WTC11 (cell line): Measurements from ENCODE around the gene TNNT1. TPM values are rescaled to one million over a fixed set of nuclear protein-coding genes. Genes with fewer than 3 reads are reported as not detected.

Experiments used
- ATAC-seq: fragments of 200-7000 bp; cut with Tn5 transposase; 2 replicates; pipeline ENCODE4 v1.10.0; 2021; ENCODE audit warnings: mild to moderate bottlenecking, moderate library complexity
- CTCF ChIA-PET: fragments of 300-600 bp; sonication (Branson Sonifier 250); formaldehyde crosslinking; loops from one replicate; lab custom pipeline; 2021; ENCODE audit warnings: antibody characterized with exemption; lab: Charles Lee
- POLR2A ChIA-PET: fragments of 350-600 bp; sonication (Branson Sonifier 250); formaldehyde crosslinking; loops from one replicate; lab custom pipeline; 2021; ENCODE audit warnings: antibody characterized with exemption; lab: Charles Lee
- DNase-seq: peaks from one replicate; pipeline ENCODE4 v3.0.0; 2021; ENCODE audit warnings: low spot score
- H3K27ac Mint-ChIP-seq: 2 replicates; pipeline ENCODE4 v1.8.0; 2021; ENCODE audit warnings: mixed read lengths
- H3K27me3 Mint-ChIP-seq: 2 replicates; pipeline ENCODE4 v1.8.0; 2021; ENCODE audit warnings: low read depth, mild to moderate bottlenecking, moderate library complexity, mixed read lengths
- H3K36me3 Mint-ChIP-seq: 2 replicates; pipeline ENCODE4 v1.8.0; 2021; ENCODE audit warnings: mixed read lengths
- H3K4me1 Mint-ChIP-seq: 2 replicates; pipeline ENCODE4 v1.8.0; 2022; ENCODE audit warnings: mixed read lengths
- H3K4me3 Mint-ChIP-seq: 2 replicates; pipeline ENCODE4 v1.8.0; 2021; ENCODE audit warnings: mild to moderate bottlenecking, moderate library complexity, mixed read lengths
- H3K9me3 Mint-ChIP-seq: 2 replicates; pipeline ENCODE4 v1.8.0; 2021; ENCODE audit warnings: mixed read lengths
- CBFB ChIP-seq: sonication (generic); formaldehyde crosslinking; IDR thresholded peaks from 2 replicates; pipeline ENCODE4 v1.8.1; 2022; ENCODE audit warnings: mild to moderate bottlenecking, low read depth, missing genetic modification reagents
- GABPB1 ChIP-seq: sonication (generic); formaldehyde crosslinking; IDR thresholded peaks from 2 replicates; pipeline ENCODE4 v1.8.1; 2023; ENCODE audit warnings: mild to moderate bottlenecking, missing genetic modification reagents
- GTF2I ChIP-seq: fragments of 250-450 bp; sonication (Bioruptor Pico); conservative IDR thresholded peaks from 2 replicates; pipeline ENCODE4 v1.4.0; 2021; ENCODE audit warnings: mild to moderate bottlenecking
- MXD4 ChIP-seq: fragments of 250-450 bp; sonication (Bioruptor Pico); IDR thresholded peaks from 2 replicates; pipeline ENCODE4 v1.8.0; 2021; ENCODE audit warnings: mild to moderate bottlenecking, moderate library complexity, borderline replicate concordance
- NR1H2 ChIP-seq: sonication (generic); formaldehyde crosslinking; IDR thresholded peaks from 2 replicates; pipeline ENCODE4 v1.9.0; 2021; ENCODE audit warnings: mild to moderate bottlenecking, moderate library complexity, missing genetic modification reagents
- PRRX2 ChIP-seq: fragments of 250-450 bp; sonication (Bioruptor Pico); IDR thresholded peaks from 2 replicates; pipeline ENCODE4 v1.8.0; 2021; ENCODE audit warnings: mild to moderate bottlenecking
- RORB ChIP-seq: fragments of 250-450 bp; sonication (Bioruptor Pico); IDR thresholded peaks from 2 replicates; pipeline ENCODE4 v1.9.0; 2021; ENCODE audit warnings: mild to moderate bottlenecking
- SMAD4 ChIP-seq: sonication (generic); formaldehyde crosslinking; IDR thresholded peaks from 2 replicates; pipeline ENCODE4 v1.8.0; 2022; ENCODE audit warnings: mild to moderate bottlenecking, missing genetic modification reagents
- SP1 ChIP-seq: sonication (generic); formaldehyde crosslinking; conservative IDR thresholded peaks from 2 replicates; pipeline ENCODE4 v1.8.1; 2022; ENCODE audit warnings: missing genetic modification reagents
- TCF7 ChIP-seq: sonication (generic); formaldehyde crosslinking; IDR thresholded peaks from 2 replicates; pipeline ENCODE4 v1.8.0; 2022; ENCODE audit warnings: mild to moderate bottlenecking, low read depth, missing genetic modification reagents, moderate library complexity
- ZBTB21 ChIP-seq: sonication (generic); formaldehyde crosslinking; IDR thresholded peaks from 2 replicates; pipeline ENCODE4 v1.8.1; 2023; ENCODE audit warnings: mild to moderate bottlenecking, missing genetic modification reagents, borderline replicate concordance
- ZNF121 ChIP-seq: sonication (generic); formaldehyde crosslinking; IDR thresholded peaks from 2 replicates; pipeline ENCODE4 v1.8.0; 2023; ENCODE audit warnings: missing genetic modification reagents
- ZNF138 ChIP-seq: sonication (generic); formaldehyde crosslinking; conservative IDR thresholded peaks from 2 replicates; pipeline ENCODE4 v1.8.1; 2022; ENCODE audit warnings: mild to moderate bottlenecking, moderate library complexity, missing genetic modification reagents
- ZNF416 ChIP-seq: fragments of 250-450 bp; sonication (Bioruptor Pico); IDR thresholded peaks from 2 replicates; pipeline ENCODE4 v1.9.0; 2021; ENCODE audit warnings: mild to moderate bottlenecking, inconsistent platforms
- ZNF423 ChIP-seq: fragments of 250-450 bp; sonication (Bioruptor Pico); IDR thresholded peaks from 2 replicates; pipeline ENCODE4 v2.1.2; 2022; ENCODE audit warnings: mild to moderate bottlenecking, moderate library complexity
- ZNF671 ChIP-seq: fragments of 250-450 bp; sonication (Bioruptor Pico); IDR thresholded peaks from 2 replicates; pipeline ENCODE4 v1.8.0; 2021; ENCODE audit warnings: mild to moderate bottlenecking
- total RNA-seq: library from RNA; stranded (reverse); gene quantifications from 3 replicates; pipeline ENCODE4 v1.2.3, GENCODE V29; 2021
- TF ChIP-seq, protein P1 (sequence below): sonication (generic); formaldehyde crosslinking; IDR thresholded peaks from 2 replicates; pipeline ENCODE4 v1.8.1; 2022; ENCODE audit warnings: low read depth, mild to moderate bottlenecking, moderate library complexity, missing genetic modification reagents, borderline replicate concordance
- TF ChIP-seq, protein P2 (sequence below): sonication (generic); formaldehyde crosslinking; conservative IDR thresholded peaks from 2 replicates; pipeline ENCODE4 v1.8.1; 2023; ENCODE audit warnings: mild to moderate bottlenecking, low read depth, missing genetic modification reagents, moderate library complexity
- TF ChIP-seq, protein P3 (sequence below): fragments of 250-450 bp; sonication (Bioruptor Pico); IDR thresholded peaks from 2 replicates; pipeline ENCODE4 v1.9.0; 2021; ENCODE audit warnings: mild to moderate bottlenecking
- TF ChIP-seq, protein P4 (sequence below): sonication (generic); formaldehyde crosslinking; IDR thresholded peaks from 2 replicates; pipeline ENCODE4 v1.8.0; 2022; ENCODE audit warnings: mild to moderate bottlenecking, missing genetic modification reagents
- TF ChIP-seq, protein P5 (sequence below): sonication (generic); formaldehyde crosslinking; IDR thresholded peaks from 2 replicates; pipeline ENCODE4 v1.8.0; 2023; ENCODE audit warnings: mild to moderate bottlenecking, missing genetic modification reagents
- TF ChIP-seq, protein P6 (sequence below): fragments of 250-450 bp; sonication (Bioruptor Pico); IDR thresholded peaks from 2 replicates; pipeline ENCODE4 v1.9.0; 2021; ENCODE audit warnings: mild to moderate bottlenecking
- TF ChIP-seq, protein P7 (sequence below): sonication (generic); formaldehyde crosslinking; IDR thresholded peaks from 2 replicates; pipeline ENCODE4 v1.8.1; 2023; ENCODE audit warnings: mild to moderate bottlenecking, missing genetic modification reagents

TNNT1 gene
- total RNA-seq, 1 experiment from 2014 or later, result 50.6 TPM

DNA sequence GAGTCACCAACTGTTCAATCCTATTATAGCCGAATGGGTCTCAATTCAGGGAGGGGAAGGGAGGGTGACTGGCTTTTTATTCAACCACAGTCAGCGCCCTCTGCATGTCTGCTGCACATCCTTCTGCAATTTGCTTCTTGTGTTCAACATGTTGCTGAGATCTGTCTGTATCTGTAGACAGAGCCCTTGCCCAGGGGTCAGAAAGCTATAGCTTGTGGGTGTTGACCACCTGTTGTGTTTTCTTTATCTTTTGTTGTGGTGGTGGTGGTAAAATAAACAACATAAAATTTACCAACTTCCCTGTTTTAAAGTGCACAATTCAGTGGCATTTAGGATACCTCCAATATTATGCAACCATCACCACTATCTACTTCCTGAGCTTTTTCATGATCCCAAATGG lies 43.8 kb downstream of the TNNT1 start:
- CTCF ChIA-PET, result interaction anchor here (1.2 kb wide), 1 partner anchor 11 kb away, joined by 4 read pairs; no protein-coding TSS in a partner anchor
- Mint-ChIP-seq H3K4me3 (no peak overlapping the region), H3K27ac (no peak overlapping the region), H3K4me1 (peaks cover 2% of the 10 kb centered on the region), H3K9me3 (peaks cover 7% of the 10 kb centered on the region; the same call in 1 of the 2 replicates), H3K27me3 (no peaks in the 10 kb centered on the region), H3K36me3 (peaks cover 29% of the 10 kb centered on the region)
- DNase-seq (no peak), ATAC-seq (no peak)
- POLR2A ChIA-PET, result interaction anchor here (1.3 kb wide), 1 partner anchor 9 kb away, joined by 4 read pairs; no protein-coding TSS in a partner anchor
- TF ChIP-seq ZNF121 (CRISPR knock-in tag) (no peak), TCF7 (CRISPR knock-in tag) (no peak), GTF2I (CRISPR knock-in tag) (no peak), RORB (CRISPR knock-in tag) (no peak), PRRX2 (CRISPR knock-in tag) (no peak), ZNF138 (CRISPR knock-in tag) (no peak), GABPB1 (no peak), CBFB (no peak), ZNF416 (CRISPR knock-in tag) (no peak)
- TF ChIP-seq, protein P1, sequence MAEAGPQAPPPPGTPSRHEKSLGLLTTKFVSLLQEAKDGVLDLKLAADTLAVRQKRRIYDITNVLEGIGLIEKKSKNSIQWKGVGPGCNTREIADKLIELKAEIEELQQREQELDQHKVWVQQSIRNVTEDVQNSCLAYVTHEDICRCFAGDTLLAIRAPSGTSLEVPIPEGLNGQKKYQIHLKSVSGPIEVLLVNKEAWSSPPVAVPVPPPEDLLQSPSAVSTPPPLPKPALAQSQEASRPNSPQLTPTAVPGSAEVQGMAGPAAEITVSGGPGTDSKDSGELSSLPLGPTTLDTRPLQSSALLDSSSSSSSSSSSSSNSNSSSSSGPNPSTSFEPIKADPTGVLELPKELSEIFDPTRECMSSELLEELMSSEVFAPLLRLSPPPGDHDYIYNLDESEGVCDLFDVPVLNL (CRISPR knock-in tag), result no peak
- TF ChIP-seq, protein P2, sequence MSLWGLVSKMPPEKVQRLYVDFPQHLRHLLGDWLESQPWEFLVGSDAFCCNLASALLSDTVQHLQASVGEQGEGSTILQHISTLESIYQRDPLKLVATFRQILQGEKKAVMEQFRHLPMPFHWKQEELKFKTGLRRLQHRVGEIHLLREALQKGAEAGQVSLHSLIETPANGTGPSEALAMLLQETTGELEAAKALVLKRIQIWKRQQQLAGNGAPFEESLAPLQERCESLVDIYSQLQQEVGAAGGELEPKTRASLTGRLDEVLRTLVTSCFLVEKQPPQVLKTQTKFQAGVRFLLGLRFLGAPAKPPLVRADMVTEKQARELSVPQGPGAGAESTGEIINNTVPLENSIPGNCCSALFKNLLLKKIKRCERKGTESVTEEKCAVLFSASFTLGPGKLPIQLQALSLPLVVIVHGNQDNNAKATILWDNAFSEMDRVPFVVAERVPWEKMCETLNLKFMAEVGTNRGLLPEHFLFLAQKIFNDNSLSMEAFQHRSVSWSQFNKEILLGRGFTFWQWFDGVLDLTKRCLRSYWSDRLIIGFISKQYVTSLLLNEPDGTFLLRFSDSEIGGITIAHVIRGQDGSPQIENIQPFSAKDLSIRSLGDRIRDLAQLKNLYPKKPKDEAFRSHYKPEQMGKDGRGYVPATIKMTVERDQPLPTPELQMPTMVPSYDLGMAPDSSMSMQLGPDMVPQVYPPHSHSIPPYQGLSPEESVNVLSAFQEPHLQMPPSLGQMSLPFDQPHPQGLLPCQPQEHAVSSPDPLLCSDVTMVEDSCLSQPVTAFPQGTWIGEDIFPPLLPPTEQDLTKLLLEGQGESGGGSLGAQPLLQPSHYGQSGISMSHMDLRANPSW, result no peak

DNA sequence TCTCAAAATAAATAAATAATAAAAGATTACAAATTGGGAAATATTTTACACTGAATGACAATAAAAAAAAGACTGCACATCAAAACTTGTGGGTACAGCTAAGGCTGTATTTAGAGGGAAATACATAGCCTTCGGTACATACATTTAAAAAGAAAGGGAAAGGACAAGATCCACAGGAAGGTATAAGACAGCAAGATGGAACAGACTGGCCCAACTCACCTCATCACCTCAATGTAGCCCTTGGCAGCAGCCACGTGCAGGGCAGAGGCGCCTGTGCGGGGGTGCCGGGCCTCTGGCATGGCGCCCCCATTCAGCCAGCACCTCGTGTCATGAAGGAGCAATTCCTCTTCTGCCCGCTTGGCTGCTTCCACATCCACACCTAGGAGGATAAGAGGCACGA lies 45.8 kb downstream of the TNNT1 start:
- CTCF ChIA-PET, result no interaction called here
- no peak for TF ChIP-seq ZNF671 (CRISPR knock-in tag)
- no peak for TF ChIP-seq SP1 (CRISPR knock-in tag)
- no peak for TF ChIP-seq MXD4 (CRISPR knock-in tag)
- TF ChIP-seq NR1H2 (CRISPR knock-in tag), result no peak
- TF ChIP-seq, protein P3, sequence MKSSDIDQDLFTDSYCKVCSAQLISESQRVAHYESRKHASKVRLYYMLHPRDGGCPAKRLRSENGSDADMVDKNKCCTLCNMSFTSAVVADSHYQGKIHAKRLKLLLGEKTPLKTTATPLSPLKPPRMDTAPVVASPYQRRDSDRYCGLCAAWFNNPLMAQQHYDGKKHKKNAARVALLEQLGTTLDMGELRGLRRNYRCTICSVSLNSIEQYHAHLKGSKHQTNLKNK, result no peak
- no peak for TF ChIP-seq SMAD4 (CRISPR knock-in tag)
- TF ChIP-seq ZNF423, result no peak
- no peak for TF ChIP-seq ZBTB21
- TF ChIP-seq, protein P4, sequence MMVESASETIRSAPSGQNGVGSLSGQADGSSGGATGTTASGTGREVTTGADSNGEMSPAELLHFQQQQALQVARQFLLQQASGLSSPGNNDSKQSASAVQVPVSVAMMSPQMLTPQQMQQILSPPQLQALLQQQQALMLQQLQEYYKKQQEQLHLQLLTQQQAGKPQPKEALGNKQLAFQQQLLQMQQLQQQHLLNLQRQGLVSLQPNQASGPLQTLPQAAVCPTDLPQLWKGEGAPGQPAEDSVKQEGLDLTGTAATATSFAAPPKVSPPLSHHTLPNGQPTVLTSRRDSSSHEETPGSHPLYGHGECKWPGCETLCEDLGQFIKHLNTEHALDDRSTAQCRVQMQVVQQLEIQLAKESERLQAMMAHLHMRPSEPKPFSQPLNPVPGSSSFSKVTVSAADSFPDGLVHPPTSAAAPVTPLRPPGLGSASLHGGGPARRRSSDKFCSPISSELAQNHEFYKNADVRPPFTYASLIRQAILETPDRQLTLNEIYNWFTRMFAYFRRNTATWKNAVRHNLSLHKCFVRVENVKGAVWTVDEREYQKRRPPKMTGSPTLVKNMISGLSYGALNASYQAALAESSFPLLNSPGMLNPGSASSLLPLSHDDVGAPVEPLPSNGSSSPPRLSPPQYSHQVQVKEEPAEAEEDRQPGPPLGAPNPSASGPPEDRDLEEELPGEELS (CRISPR knock-in tag), result no peak
- TF ChIP-seq, protein P5, sequence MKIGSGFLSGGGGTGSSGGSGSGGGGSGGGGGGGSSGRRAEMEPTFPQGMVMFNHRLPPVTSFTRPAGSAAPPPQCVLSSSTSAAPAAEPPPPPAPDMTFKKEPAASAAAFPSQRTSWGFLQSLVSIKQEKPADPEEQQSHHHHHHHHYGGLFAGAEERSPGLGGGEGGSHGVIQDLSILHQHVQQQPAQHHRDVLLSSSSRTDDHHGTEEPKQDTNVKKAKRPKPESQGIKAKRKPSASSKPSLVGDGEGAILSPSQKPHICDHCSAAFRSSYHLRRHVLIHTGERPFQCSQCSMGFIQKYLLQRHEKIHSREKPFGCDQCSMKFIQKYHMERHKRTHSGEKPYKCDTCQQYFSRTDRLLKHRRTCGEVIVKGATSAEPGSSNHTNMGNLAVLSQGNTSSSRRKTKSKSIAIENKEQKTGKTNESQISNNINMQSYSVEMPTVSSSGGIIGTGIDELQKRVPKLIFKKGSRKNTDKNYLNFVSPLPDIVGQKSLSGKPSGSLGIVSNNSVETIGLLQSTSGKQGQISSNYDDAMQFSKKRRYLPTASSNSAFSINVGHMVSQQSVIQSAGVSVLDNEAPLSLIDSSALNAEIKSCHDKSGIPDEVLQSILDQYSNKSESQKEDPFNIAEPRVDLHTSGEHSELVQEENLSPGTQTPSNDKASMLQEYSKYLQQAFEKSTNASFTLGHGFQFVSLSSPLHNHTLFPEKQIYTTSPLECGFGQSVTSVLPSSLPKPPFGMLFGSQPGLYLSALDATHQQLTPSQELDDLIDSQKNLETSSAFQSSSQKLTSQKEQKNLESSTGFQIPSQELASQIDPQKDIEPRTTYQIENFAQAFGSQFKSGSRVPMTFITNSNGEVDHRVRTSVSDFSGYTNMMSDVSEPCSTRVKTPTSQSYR, result no peak
- no peak for TF ChIP-seq RORB (CRISPR knock-in tag)
- no peak for TF ChIP-seq CBFB
- TF ChIP-seq, protein P6, sequence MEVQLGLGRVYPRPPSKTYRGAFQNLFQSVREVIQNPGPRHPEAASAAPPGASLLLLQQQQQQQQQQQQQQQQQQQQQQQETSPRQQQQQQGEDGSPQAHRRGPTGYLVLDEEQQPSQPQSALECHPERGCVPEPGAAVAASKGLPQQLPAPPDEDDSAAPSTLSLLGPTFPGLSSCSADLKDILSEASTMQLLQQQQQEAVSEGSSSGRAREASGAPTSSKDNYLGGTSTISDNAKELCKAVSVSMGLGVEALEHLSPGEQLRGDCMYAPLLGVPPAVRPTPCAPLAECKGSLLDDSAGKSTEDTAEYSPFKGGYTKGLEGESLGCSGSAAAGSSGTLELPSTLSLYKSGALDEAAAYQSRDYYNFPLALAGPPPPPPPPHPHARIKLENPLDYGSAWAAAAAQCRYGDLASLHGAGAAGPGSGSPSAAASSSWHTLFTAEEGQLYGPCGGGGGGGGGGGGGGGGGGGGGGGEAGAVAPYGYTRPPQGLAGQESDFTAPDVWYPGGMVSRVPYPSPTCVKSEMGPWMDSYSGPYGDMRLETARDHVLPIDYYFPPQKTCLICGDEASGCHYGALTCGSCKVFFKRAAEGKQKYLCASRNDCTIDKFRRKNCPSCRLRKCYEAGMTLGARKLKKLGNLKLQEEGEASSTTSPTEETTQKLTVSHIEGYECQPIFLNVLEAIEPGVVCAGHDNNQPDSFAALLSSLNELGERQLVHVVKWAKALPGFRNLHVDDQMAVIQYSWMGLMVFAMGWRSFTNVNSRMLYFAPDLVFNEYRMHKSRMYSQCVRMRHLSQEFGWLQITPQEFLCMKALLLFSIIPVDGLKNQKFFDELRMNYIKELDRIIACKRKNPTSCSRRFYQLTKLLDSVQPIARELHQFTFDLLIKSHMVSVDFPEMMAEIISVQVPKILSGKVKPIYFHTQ, result no peak
- TF ChIP-seq, protein P7, sequence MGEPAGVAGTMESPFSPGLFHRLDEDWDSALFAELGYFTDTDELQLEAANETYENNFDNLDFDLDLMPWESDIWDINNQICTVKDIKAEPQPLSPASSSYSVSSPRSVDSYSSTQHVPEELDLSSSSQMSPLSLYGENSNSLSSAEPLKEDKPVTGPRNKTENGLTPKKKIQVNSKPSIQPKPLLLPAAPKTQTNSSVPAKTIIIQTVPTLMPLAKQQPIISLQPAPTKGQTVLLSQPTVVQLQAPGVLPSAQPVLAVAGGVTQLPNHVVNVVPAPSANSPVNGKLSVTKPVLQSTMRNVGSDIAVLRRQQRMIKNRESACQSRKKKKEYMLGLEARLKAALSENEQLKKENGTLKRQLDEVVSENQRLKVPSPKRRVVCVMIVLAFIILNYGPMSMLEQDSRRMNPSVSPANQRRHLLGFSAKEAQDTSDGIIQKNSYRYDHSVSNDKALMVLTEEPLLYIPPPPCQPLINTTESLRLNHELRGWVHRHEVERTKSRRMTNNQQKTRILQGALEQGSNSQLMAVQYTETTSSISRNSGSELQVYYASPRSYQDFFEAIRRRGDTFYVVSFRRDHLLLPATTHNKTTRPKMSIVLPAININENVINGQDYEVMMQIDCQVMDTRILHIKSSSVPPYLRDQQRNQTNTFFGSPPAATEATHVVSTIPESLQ (CRISPR knock-in tag), result no peak
- TF ChIP-seq, all 79 proteins: peak for 0
- no peaks in the 10 kb centered on the region for H3K27me3 Mint-ChIP-seq
- H3K4me3 Mint-ChIP-seq, result no peak overlapping the region
- H3K36me3 Mint-ChIP-seq, result peaks cover 21% of the 10 kb centered on the region
- peaks cover 7% of the 10 kb centered on the region; the same call in 1 of the 2 replicates for H3K9me3 Mint-ChIP-seq
- no peak overlapping the region for H3K27ac Mint-ChIP-seq
- POLR2A ChIA-PET, result no interaction called here
- peaks cover 6% of the 10 kb centered on the region for H3K4me1 Mint-ChIP-seq
- ATAC-seq (no peak), DNase-seq (no peak)
